NCI-H748 treated with DMSO at 0.1 percent for 48 hours (cell line): ENCODE results near the gene ROBO2.

ENCODE experiments used
- DNase-seq: peaks from one replicate; lab custom pipeline; 2025; lab: John Stamatoyannopoulos, UW

The ROBO2 gene

GRCh38 chr3:77577264-77577663, 537.4 kb downstream of the ROBO2 start:
- DNase-seq, result no peak

GRCh38 chr3:77586216-77586615, 546.3 kb downstream of the ROBO2 start:
- no peak for DNase-seq

- DNase-seq, result no peak
These were observed 549.0 kb downstream of the ROBO2 start for GRCh38 chr3:77588863-77589262.

GRCh38 chr3:77590191-77590590, 550.3 kb downstream of the ROBO2 start:
- DNase-seq, result no peak

- no peak for DNase-seq
These were observed 555.5 kb downstream of the ROBO2 start for GRCh38 chr3:77595371-77595870.

- DNase-seq, result no peak
These were observed 560.0 kb downstream of the ROBO2 start for GRCh38 chr3:77599948-77600347.

GRCh38 chr3:77601823-77602415, 562.0 kb downstream of the ROBO2 start:
- DNase-seq, result no peak

- no peak for DNase-seq
These were observed 562.8 kb downstream of the ROBO2 start for GRCh38 chr3:77602722-77603121.

GRCh38 chr3:77605308-77605707, 565.4 kb downstream of the ROBO2 start:
- DNase-seq, result no peak

GRCh38 chr3:77605865-77606264, 566.0 kb downstream of the ROBO2 start:
- DNase-seq, result no peak

- no peak for DNase-seq
These were observed 566.5 kb downstream of the ROBO2 start for GRCh38 chr3:77606372-77606771.

GRCh38 chr3:77618686-77619085, 578.8 kb downstream of the ROBO2 start:
- DNase-seq, result no peak

- DNase-seq, result no peak
These were observed 580.1 kb downstream of the ROBO2 start for GRCh38 chr3:77620009-77620408.

GRCh38 chr3:77623500-77623899, 583.6 kb downstream of the ROBO2 start:
- no peak for DNase-seq

- no peak for DNase-seq
These were observed 586.3 kb downstream of the ROBO2 start for GRCh38 chr3:77626157-77626556.

- no peak for DNase-seq
These were observed 608.3 kb downstream of the ROBO2 start for GRCh38 chr3:77648214-77648613.

- DNase-seq, result no peak
These were observed 608.8 kb downstream of the ROBO2 start for GRCh38 chr3:77648664-77649063.

GRCh38 chr3:77652624-77653023, 612.7 kb downstream of the ROBO2 start:
- DNase-seq, result no peak

- DNase-seq, result no peak
These were observed 615.5 kb downstream of the ROBO2 start for GRCh38 chr3:77655396-77655795.

GRCh38 chr3:77660718-77661117, 620.8 kb downstream of the ROBO2 start:
- no peak for DNase-seq

- no peak for DNase-seq
These were observed 628.0 kb downstream of the ROBO2 start for GRCh38 chr3:77667901-77668300.

- DNase-seq, result no peak
These were observed 628.5 kb downstream of the ROBO2 start for GRCh38 chr3:77668376-77668775.

GRCh38 chr3:77672016-77672415, 632.1 kb downstream of the ROBO2 start:
- DNase-seq, result no peak

GRCh38 chr3:77682162-77682561, 642.3 kb downstream of the ROBO2 start:
- DNase-seq, result no peak
